Hepatocyte (in vitro differentiated cells): ENCODE measurements around the gene BIRC5.

Experiments
- CTCF ChIP-seq: fragments of 200-600 bp; sonication (generic); IDR thresholded peaks from 2 replicates; pipeline ENCODE4 v1.5.1; 2016; ENCODE audit warnings: antibody characterized with exemption, mild to moderate bottlenecking; ENCODE audit not compliant: poor library complexity
- EZH2 ChIP-seq: fragments of 200-600 bp; sonication (generic); IDR thresholded peaks from 2 replicates; pipeline ENCODE4 v1.6.1; 2016; ENCODE audit warnings: antibody characterized with exemption, mild to moderate bottlenecking, borderline replicate concordance
- EZH2phosphoT487 ChIP-seq: fragments of 200-600 bp; sonication (generic); IDR thresholded peaks from one replicate; pipeline ENCODE4 v1.6.1; 2018; ENCODE audit warnings: antibody characterized with exemption, mild to moderate bottlenecking, low read depth, moderate library complexity; ENCODE audit not compliant: unreplicated experiment, severe bottlenecking

GRCh38 chr17:78185981-78186691 is 27.9 kb upstream of the BIRC5 start:
- TF ChIP-seq CTCF (no peak), EZH2phosphoT487 (no peak), EZH2 (no peak)
